ENCODE measurements around the gene GABBR1.

DNA sequence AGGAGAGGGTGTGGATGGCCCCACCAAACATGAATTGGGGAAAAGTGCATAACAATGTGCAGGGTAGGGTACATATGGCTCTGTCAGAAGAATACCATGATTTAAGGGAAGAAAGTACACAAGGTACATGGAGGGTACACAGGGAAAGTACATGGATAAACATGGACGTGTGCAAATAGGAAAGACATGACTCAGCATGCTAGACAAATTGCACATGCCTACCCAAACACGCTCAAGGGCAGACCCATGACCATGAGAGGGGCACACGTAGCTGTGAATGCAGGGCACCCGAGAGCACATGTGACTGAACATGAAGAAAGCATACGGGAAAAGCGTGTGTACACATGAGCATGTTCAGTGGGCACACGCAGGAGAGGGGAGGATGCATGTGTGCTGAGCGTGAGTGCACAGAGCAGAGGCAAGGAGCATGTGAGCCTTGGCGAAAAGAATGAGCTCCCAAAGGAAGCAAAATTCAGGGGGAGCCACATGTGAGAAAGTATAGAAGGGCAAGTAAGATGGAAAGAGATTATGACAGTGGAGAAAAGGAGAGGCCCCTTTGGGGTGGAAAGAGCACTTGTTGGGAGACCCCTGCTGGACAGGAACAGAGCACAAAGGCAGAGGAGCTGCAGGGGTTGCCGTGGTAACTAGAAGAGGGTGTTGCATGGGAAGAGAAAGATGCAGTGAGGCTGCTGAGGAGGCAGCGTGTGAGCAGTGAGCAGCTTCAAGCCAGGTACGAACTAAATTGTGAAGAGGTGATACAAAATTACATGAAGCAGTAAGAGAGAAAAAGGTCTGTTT lies 30.2 kb downstream of the GABBR1 start:
- TF ChIP-seq POLR2A (IDR thresholded peaks at IDR 0.05) = no peak
- TF ChIP-seq CTCF (IDR thresholded peaks at IDR 0.05) = no peak
